ENCODE results near the gene SPNS2.

Gene SPNS2

GRCh38 chr17:4487296-4487695, 11.4 kb upstream of the SPNS2 start:
- TF ChIP-seq FOXM1 (IDR thresholded peaks at IDR 0.05; ENCODE audit: borderline replicate concordance, low read depth) (no peak), REST (IDR thresholded peaks at IDR 0.05; ENCODE audit: low read depth) (no peak), CREB1 (IDR thresholded peaks at IDR 0.05; ENCODE audit: low read depth) (no peak), TCF12 (IDR thresholded peaks at IDR 0.05; ENCODE audit: low read depth) (no peak), ZBTB7A (IDR thresholded peaks at IDR 0.05; ENCODE audit: low read depth) (no peak), MAX (IDR thresholded peaks at IDR 0.05) (no peak), TAF1 (IDR thresholded peaks at IDR 0.05; ENCODE audit: low read depth) (no peak), USF1 (IDR thresholded peaks at IDR 0.05) (no peak), NFIC (IDR thresholded peaks at IDR 0.05) (no peak), TEAD4 (IDR thresholded peaks at IDR 0.05) (no peak), RAD21 (IDR thresholded peaks at IDR 0.05; ENCODE audit: low read depth) (no peak), YY1 (IDR thresholded peaks at IDR 0.05; ENCODE audit: low read depth) (no peak), CEBPB (IDR thresholded peaks at IDR 0.05) (no peak), EGR1 (IDR thresholded peaks at IDR 0.05) (no peak), EP300 (IDR thresholded peaks at IDR 0.05; ENCODE audit: borderline replicate concordance) (no peak)

- TF ChIP-seq CEBPB (IDR thresholded peaks at IDR 0.05): 0 out of 2 replicates have a peak, but pooled peaks have one; percentile 40
- no peak for TF ChIP-seq CREB1 (IDR thresholded peaks at IDR 0.05; ENCODE audit: low read depth)
Measured at GRCh38 chr17:4487820-4488716, 10.6 kb upstream of the SPNS2 start.

GRCh38 chr17:4488989-4489595, 9.6 kb upstream of the SPNS2 start:
- no peak for TF ChIP-seq EGR1 (IDR thresholded peaks at IDR 0.05)
- peak; percentile 92 for TF ChIP-seq TCF12 (IDR thresholded peaks at IDR 0.05; ENCODE audit: low read depth)
- peak; percentile 35 for TF ChIP-seq MAX (IDR thresholded peaks at IDR 0.05)
- TF ChIP-seq EP300 (IDR thresholded peaks at IDR 0.05; ENCODE audit: borderline replicate concordance): peak; percentile 71
- no peak for TF ChIP-seq REST (IDR thresholded peaks at IDR 0.05; ENCODE audit: low read depth)
- TF ChIP-seq RAD21 (IDR thresholded peaks at IDR 0.05; ENCODE audit: low read depth): peak; percentile 8; the same call in 1 of the 2 replicates
- TF ChIP-seq USF1 (IDR thresholded peaks at IDR 0.05): no peak
- peak; percentile 19; the same call in 1 of the 2 replicates for TF ChIP-seq YY1 (IDR thresholded peaks at IDR 0.05; ENCODE audit: low read depth)
- TF ChIP-seq CREB1 (IDR thresholded peaks at IDR 0.05; ENCODE audit: low read depth): no peak
- peak; percentile 34; the same call in 1 of the 2 replicates for TF ChIP-seq TEAD4 (IDR thresholded peaks at IDR 0.05)
- peak; percentile 68; the same call in 1 of the 2 replicates for TF ChIP-seq CEBPB (IDR thresholded peaks at IDR 0.05)
- peak; percentile 64 for TF ChIP-seq NFIC (IDR thresholded peaks at IDR 0.05)
- TF ChIP-seq FOXM1 (IDR thresholded peaks at IDR 0.05; ENCODE audit: borderline replicate concordance, low read depth): no peak; the same call in 1 of the 2 replicates
- no peak for TF ChIP-seq TAF1 (IDR thresholded peaks at IDR 0.05; ENCODE audit: low read depth)
- TF ChIP-seq ZBTB7A (IDR thresholded peaks at IDR 0.05; ENCODE audit: low read depth): no peak

- TF ChIP-seq USF1 (IDR thresholded peaks at IDR 0.05) (no peak), TAF1 (IDR thresholded peaks at IDR 0.05; ENCODE audit: low read depth) (no peak), MAX (IDR thresholded peaks at IDR 0.05) (no peak), TEAD4 (IDR thresholded peaks at IDR 0.05) (no peak), RAD21 (IDR thresholded peaks at IDR 0.05; ENCODE audit: low read depth) (no peak), ZBTB7A (IDR thresholded peaks at IDR 0.05; ENCODE audit: low read depth) (no peak), CEBPB (IDR thresholded peaks at IDR 0.05) (no peak), YY1 (IDR thresholded peaks at IDR 0.05; ENCODE audit: low read depth) (no peak), EGR1 (IDR thresholded peaks at IDR 0.05) (no peak), EP300 (IDR thresholded peaks at IDR 0.05; ENCODE audit: borderline replicate concordance) (no peak), TCF12 (IDR thresholded peaks at IDR 0.05; ENCODE audit: low read depth) (no peak), FOXM1 (IDR thresholded peaks at IDR 0.05; ENCODE audit: borderline replicate concordance, low read depth) (no peak), CREB1 (IDR thresholded peaks at IDR 0.05; ENCODE audit: low read depth) (no peak)
Measured at GRCh38 chr17:4490109-4490591, 8.5 kb upstream of the SPNS2 start.
